Sigmoid colon (tissue), 7 donors: ENCODE measurements around the gene PA2G4. TPM values are rescaled to one million over a fixed set of nuclear protein-coding genes. Genes with fewer than 3 reads are reported as not detected.
"Not testable (repeated sequence)": the region's sequence is repeated elsewhere in the genome, so short reads cannot be mapped to it uniquely, and the experiment has no call there.

Source experiments
- DNase-seq: peaks from one replicate; pipeline ENCODE4 v3.0.0-alpha.2; 2019
- H3K27ac ChIP-seq, 4 donors: fragments of 200-600 bp; sonication (generic); one replicate each; pipeline ENCODE4 v1.5.1; 2016 to 2019; ENCODE audit warnings: mild to moderate bottlenecking in 1 of 4
- H3K27me3 ChIP-seq, 3 donors: fragments of 200-600 bp; sonication (generic); one replicate each; pipeline ENCODE4 v1.5.1; 2019; ENCODE audit warnings: mild to moderate bottlenecking in 1 of 3
- H3K36me3 ChIP-seq, 4 donors: fragments of 200-600 bp; sonication (generic); one replicate each; pipeline ENCODE4 v1.5.1; 2016 to 2019
- H3K4me1 ChIP-seq, 4 donors: fragments of 200-600 bp; sonication (generic); one replicate each; pipeline ENCODE4 v1.5.1; 2017 to 2019
- H3K4me3 ChIP-seq, 4 donors: fragments of 200-600 bp; sonication (generic); one replicate each; pipeline ENCODE4 v1.5.1; 2017 to 2019; ENCODE audit warnings: mild to moderate bottlenecking in 2 of 4, moderate library complexity in 1 of 4
- H3K9me3 ChIP-seq, 4 donors: fragments of 200-600 bp in 3 of 4; sonication (generic) in 3 of 4; one replicate each; pipeline versions ENCODE4 v1.5.1 to v1.6.1; 2013 to 2019
- EP300 ChIP-seq, 4 donors: sonication (generic); formaldehyde crosslinking; IDR thresholded peaks; one replicate each; pipeline ENCODE4 v1.6.1; 2017; ENCODE audit warnings: antibody characterized with exemption in 4 of 4
- POLR2A ChIP-seq, 2 donors: fragments of 450-650 bp; IDR thresholded peaks; one replicate each; pipeline ENCODE4 v1.6.1; 2016; ENCODE audit warnings: antibody characterized with exemption in 2 of 2, mild to moderate bottlenecking in 2 of 2, moderate library complexity in 2 of 2
- POLR2AphosphoS5 ChIP-seq, 4 donors: sonication (generic); formaldehyde crosslinking; IDR thresholded peaks; one replicate each; pipeline ENCODE4 v1.6.1; 2017; ENCODE audit warnings: antibody characterized with exemption in 4 of 4
- WGBS, 2 donors: extraction: QIAGEN DNeasy Blood & Tissue Kit; methylation state at CpG; one replicate each; pipeline ENCODE4 v1.1.7; 2013; 5-methylcytosine and 5-hydroxymethylcytosine counted together
- intact Hi-C: fragments of 100-400 bp; cut with DNase I; formaldehyde crosslinking; loops from one replicate; pipeline ENCODE4 v1.15.1; 2023
- polyA plus RNA-seq, 3 donors: library from polyadenylated mRNA; stranded (reverse); fragments of 200-250 nt; gene quantifications; one replicate each; pipeline ENCODE4 v1.2.3, GENCODE V29; 2013
- total RNA-seq, 4 donors: library from RNA; depleted of rRNA; stranded (reverse); fragments of >200 nt; gene quantifications; one replicate each; pipeline ENCODE4 v1.1.0, GENCODE V29; 2016
- TF ChIP-seq, protein P1 (sequence below), 4 experiments: fragments of 450-650 bp in 3 of 4; fragments of 200-600 bp in 1 of 4; IDR thresholded peaks; one replicate each; pipeline ENCODE4 v1.5.1; 2016 to 2019; ENCODE audit warnings: antibody characterized with exemption in 4 of 4, mild to moderate bottlenecking in 3 of 4, moderate library complexity in 2 of 4
- donor health status: healthy with polysubstance abuse.
- donor health status: Bipolar disorder and iron deficiency.
- donor health status: healthy.

Gene PA2G4
- total and polyA plus RNA-seq, 7 donors, result 52.9 to 157 (median 106) TPM

DNA sequence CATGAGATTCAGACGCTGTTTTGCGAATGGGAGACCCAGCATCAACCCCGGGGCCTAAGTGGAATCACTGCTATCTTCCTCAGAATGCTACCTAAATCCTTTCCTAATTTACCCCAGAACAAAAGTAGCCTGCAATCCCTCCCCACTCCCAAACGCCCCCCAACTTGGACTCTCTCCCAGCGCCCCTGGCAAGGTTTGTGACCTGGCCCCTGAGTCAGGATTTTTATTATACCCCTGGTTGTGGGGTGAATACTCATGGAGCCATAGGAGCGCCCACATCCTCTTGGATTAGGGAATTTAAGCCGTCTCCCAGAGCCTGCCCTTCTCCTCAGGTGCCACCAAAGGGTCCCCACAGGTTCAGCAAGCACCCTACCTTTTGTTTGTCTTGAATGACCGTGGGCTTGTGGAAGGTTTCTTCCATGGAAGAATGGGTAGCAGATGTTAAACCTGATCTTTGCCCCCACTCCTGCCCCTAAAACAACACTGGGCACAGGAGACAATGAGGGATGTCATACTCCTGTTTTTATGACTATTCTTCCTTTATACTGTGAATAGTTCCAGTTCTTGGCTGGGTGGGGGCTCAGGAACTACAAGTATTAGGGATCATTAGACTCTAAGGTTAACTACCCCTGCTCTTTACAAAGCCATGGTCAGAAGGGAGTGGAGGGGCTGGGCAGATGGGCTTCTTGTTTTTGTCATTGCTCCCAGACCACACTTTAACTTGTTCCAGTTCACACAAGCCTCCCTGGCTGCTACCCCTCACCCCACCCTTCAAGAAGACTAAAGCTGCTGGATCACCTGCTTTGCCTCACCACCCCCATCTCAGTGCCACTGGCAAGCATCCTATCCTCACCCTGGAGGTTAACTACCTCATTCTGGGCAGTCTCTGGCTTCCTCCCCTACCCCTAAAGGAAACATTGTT lies 48.7 kb downstream of the PA2G4 start:
- whole genome bisulfite sequencing, 2 donors, result 3 to 13% methylated on average over 8 of the region's 8 CpGs
- Histone ChIP-seq H3K4me3 (peak overlapping the region; percentile 59 to 79 (median 68)), H3K36me3 (no peaks in the 10 kb centered on the region), H3K27ac (peak overlapping the region; percentile 92 to 97 (median 94)), H3K4me1 (peaks cover 0 to 40% (median 27%) of the 10 kb centered on the region in 4 donors), H3K27me3 (no peaks in the 10 kb centered on the region), H3K9me3 (no peaks in the 10 kb centered on the region)
- intact Hi-C loops, result no loop called here
- TF ChIP-seq, protein P1, sequence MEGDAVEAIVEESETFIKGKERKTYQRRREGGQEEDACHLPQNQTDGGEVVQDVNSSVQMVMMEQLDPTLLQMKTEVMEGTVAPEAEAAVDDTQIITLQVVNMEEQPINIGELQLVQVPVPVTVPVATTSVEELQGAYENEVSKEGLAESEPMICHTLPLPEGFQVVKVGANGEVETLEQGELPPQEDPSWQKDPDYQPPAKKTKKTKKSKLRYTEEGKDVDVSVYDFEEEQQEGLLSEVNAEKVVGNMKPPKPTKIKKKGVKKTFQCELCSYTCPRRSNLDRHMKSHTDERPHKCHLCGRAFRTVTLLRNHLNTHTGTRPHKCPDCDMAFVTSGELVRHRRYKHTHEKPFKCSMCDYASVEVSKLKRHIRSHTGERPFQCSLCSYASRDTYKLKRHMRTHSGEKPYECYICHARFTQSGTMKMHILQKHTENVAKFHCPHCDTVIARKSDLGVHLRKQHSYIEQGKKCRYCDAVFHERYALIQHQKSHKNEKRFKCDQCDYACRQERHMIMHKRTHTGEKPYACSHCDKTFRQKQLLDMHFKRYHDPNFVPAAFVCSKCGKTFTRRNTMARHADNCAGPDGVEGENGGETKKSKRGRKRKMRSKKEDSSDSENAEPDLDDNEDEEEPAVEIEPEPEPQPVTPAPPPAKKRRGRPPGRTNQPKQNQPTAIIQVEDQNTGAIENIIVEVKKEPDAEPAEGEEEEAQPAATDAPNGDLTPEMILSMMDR (IDR thresholded peaks at IDR 0.05), result no peak
- TF ChIP-seq POLR2A (IDR thresholded peaks at IDR 0.05) (no peak), POLR2AphosphoS5 (IDR thresholded peaks at IDR 0.05) (no peak)
- no peak for DNase-seq

DNA sequence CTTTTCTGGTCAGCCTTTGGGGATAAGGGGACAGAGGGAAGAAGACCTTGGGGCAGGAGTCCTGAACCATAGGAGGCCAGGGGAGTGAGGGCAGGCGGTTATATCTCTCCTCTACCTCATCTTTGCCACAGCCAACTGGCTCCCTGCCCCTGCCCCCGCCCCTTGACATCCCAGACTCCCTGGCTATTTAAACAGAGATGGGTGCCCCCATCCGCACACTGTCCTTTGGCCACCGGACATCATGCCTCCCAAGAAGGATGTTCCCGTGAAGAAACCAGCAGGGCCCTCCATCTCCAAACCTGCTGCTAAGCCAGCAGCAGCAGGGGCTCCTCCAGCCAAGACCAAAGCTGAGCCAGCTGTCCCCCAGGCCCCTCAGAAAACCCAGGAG lies 49.3 kb downstream of the PA2G4 start:
- no peak overlapping the region for H3K4me3 ChIP-seq
- no peak for TF ChIP-seq POLR2A (IDR thresholded peaks at IDR 0.05)
- no peak for TF ChIP-seq POLR2AphosphoS5 (IDR thresholded peaks at IDR 0.05)
- no peak for TF ChIP-seq EP300 (IDR thresholded peaks at IDR 0.05)
- TF ChIP-seq, protein P1 (IDR thresholded peaks at IDR 0.05), result no peak
- DNase-seq, result no peak
- peaks cover 0 to 40% (median 27%) of the 10 kb centered on the region in 4 donors for H3K4me1 ChIP-seq
- H3K27me3 ChIP-seq, result no peaks in the 10 kb centered on the region
- intact Hi-C loops, result no loop called here
- no peaks in the 10 kb centered on the region for H3K9me3 ChIP-seq
- 80 to 89% methylated on average over 5 of the region's 5 CpGs for WGBS, 2 donors
- H3K36me3 ChIP-seq, result no peaks in the 10 kb centered on the region
- no peak overlapping the region for H3K27ac ChIP-seq

- Histone ChIP-seq H3K27ac (no peak overlapping the region), H3K4me3 (no peak overlapping the region), H3K9me3 (no peaks in the 10 kb centered on the region), H3K36me3 (peaks cover 0 to under 1% (median under 1%) of the 10 kb centered on the region in 4 donors), H3K27me3 (no peaks in the 10 kb centered on the region), H3K4me1 (peaks cover 0 to 40% (median 27%) of the 10 kb centered on the region in 4 donors)
- 95 to 96% methylated on average over 1 of the region's 1 CpG for WGBS, 2 donors
- intact Hi-C loops, result no loop called here
- TF ChIP-seq EP300 (IDR thresholded peaks at IDR 0.05) (no peak), POLR2AphosphoS5 (IDR thresholded peaks at IDR 0.05) (no peak)
- no peak for DNase-seq
Observed at GRCh38 chr12:56154246-56154771, 50.0 kb downstream of the PA2G4 start.

GRCh38 chr12:56154818-56155217 lies 50.5 kb downstream of the PA2G4 start:
- no peak for DNase-seq
- H3K4me1 ChIP-seq, result peaks cover 0 to 44% (median 31%) of the 10 kb centered on the region in 4 donors
- no peak overlapping the region for H3K27ac ChIP-seq
- H3K27me3 ChIP-seq, result no peaks in the 10 kb centered on the region
- H3K9me3 ChIP-seq, result no peaks in the 10 kb centered on the region
- intact Hi-C loops, result no loop called here
- peaks cover 5% of the 10 kb centered on the region in 4 donors for H3K36me3 ChIP-seq
- WGBS, 2 donors, result 94 to 95% methylated on average over 5 of the region's 5 CpGs
- H3K4me3 ChIP-seq, result no peak overlapping the region
- TF ChIP-seq POLR2A (IDR thresholded peaks at IDR 0.05) (no peak), EP300 (IDR thresholded peaks at IDR 0.05) (no peak)
- TF ChIP-seq, protein P1 (IDR thresholded peaks at IDR 0.05), result no peak

DNA sequence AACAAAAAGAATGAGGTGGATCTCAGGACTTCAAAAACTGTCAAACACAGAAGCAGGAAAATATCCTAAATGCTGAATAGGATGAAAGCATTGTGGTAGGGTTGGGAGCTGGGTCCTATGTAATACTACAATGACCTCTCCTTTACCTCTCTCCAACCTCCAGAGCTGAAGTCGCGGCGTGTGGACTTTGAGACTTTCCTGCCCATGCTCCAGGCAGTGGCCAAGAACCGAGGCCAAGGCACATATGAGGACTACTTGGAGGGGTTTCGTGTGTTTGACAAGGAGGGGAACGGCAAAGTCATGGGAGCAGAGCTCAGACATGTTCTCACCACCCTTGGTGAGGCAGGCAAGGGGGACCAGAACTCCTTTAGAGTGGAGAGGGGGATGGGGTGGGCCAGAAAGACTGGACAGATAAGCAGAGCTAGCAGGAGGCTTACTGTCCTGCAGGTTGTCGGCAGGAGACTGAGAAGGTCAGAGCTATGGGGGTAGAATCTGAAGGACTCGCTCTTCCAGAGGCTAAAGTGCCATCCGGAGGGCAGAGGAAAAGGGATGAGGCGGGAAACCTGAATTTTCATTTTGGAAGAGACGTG lies 51.0 kb downstream of the PA2G4 start:
- Histone ChIP-seq H3K4me3 (no peak overlapping the region), H3K36me3 (peaks cover 10% of the 10 kb centered on the region in 4 donors), H3K4me1 (peaks cover 0 to 49% (median 36%) of the 10 kb centered on the region in 4 donors), H3K27ac (no peak overlapping the region), H3K9me3 (no peaks in the 10 kb centered on the region), H3K27me3 (no peaks in the 10 kb centered on the region)
- DNase-seq, result no peak
- WGBS, 2 donors, result 85 to 94% methylated on average over 11 of the region's 11 CpGs
- intact Hi-C loops, result no loop called here
- TF ChIP-seq POLR2AphosphoS5 (IDR thresholded peaks at IDR 0.05) (no peak), POLR2A (IDR thresholded peaks at IDR 0.05) (no peak), EP300 (IDR thresholded peaks at IDR 0.05) (no peak)
- TF ChIP-seq, protein P1 (IDR thresholded peaks at IDR 0.05), result no peak

- Histone ChIP-seq H3K4me3 (peak overlapping the region; percentile 61 to 99 (median 78)), H3K27ac (peak overlapping the region; percentile 93 to 99 (median 94)), H3K36me3 (peaks cover 23% of the 10 kb centered on the region in 4 donors), H3K4me1 (peaks cover 0 to 54% (median 39%) of the 10 kb centered on the region in 4 donors)
- H3K9me3 ChIP-seq, intact Hi-C loops, DNase-seq, H3K27me3 ChIP-seq: not testable (repeated sequence)
- 83 to 89% methylated on average over 21 of the region's 21 CpGs for WGBS, 2 donors
Observed at GRCh38 chr12:56156464-56157200, 52.3 kb downstream of the PA2G4 start.
